Activated naive CD8-positive, alpha-beta T cell (primary cell): ENCODE measurements around the gene CENPS.

Experiments used
- H3K27ac Mint-ChIP-seq: one replicate; pipeline ENCODE4 v1.8.0; 2021; ENCODE audit warnings: mixed read lengths
- H3K27me3 Mint-ChIP-seq: one replicate; pipeline ENCODE4 v1.8.0; 2021; ENCODE audit warnings: mixed read lengths
- H3K36me3 Mint-ChIP-seq: one replicate; pipeline ENCODE4 v1.8.0; 2021; ENCODE audit warnings: mixed read lengths
- H3K4me1 Mint-ChIP-seq: one replicate; pipeline ENCODE4 v1.8.0; 2021; ENCODE audit warnings: low read depth, mixed read lengths
- H3K4me3 Mint-ChIP-seq: one replicate; pipeline ENCODE4 v1.8.0; 2021; ENCODE audit warnings: mild to moderate bottlenecking, mixed read lengths
- H3K9me3 Mint-ChIP-seq: one replicate; pipeline ENCODE4 v1.8.0; 2021; ENCODE audit warnings: low read depth, mixed read lengths

Gene CENPS

GRCh38 chr1:10484521-10484920 lies 54.3 kb downstream of the CENPS start:
- Mint-ChIP-seq H3K4me3 (no peak overlapping the region), H3K27me3 (no peaks in the 10 kb centered on the region), H3K27ac (no peak overlapping the region), H3K9me3 (no peaks in the 10 kb centered on the region), H3K4me1 (peaks cover 10% of the 10 kb centered on the region), H3K36me3 (no peaks in the 10 kb centered on the region)

DNA sequence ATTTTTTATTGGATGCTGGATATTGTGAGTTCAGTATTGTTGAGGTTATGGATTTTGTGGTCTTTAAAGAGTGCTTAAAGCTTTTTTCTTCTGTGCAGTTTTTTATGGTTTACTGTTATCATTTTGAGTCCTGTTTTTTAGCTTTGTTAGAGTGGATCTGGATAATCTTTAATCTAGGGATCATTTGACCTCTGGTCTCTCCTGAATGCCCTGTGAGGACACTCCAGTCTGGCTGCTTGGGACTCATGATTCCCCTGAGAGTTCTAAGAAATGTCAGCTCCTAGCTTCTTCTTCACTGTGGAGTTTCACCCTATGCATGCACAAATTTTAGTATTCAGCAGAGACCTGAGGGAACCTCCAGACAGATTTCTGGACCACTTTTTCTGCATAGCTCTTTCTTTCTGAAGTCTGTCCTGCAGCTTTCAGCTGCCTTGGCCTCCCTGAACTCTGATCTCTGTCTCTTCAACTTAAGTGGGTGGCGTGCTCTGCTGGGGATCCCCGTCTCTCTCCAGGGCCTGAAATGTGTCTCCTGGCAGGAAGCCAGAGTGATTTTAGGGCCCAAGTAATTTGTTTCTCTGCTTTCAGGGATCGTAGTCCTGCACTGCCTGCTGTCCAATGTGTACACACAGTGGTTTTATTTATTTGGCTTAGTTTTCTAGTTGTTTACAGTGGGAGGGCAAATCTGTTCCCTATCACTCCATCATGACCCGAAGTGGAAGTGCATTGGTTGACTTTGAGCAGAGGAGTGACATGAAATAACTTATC lies 59.2 kb downstream of the CENPS start:
- no peak overlapping the region for H3K27ac Mint-ChIP-seq
- no peaks in the 10 kb centered on the region for H3K36me3 Mint-ChIP-seq
- H3K4me1 Mint-ChIP-seq, result peaks cover 10% of the 10 kb centered on the region
- no peak overlapping the region for H3K4me3 Mint-ChIP-seq
- H3K9me3 Mint-ChIP-seq, result no peaks in the 10 kb centered on the region
- H3K27me3 Mint-ChIP-seq, result no peaks in the 10 kb centered on the region

GRCh38 chr1:10490286-10490970 lies 60.2 kb downstream of the CENPS start:
- H3K27ac Mint-ChIP-seq, result no peak overlapping the region
- H3K4me1 Mint-ChIP-seq, result peaks cover 17% of the 10 kb centered on the region
- H3K9me3 Mint-ChIP-seq, result no peaks in the 10 kb centered on the region
- H3K4me3 Mint-ChIP-seq, result no peak overlapping the region
- no peaks in the 10 kb centered on the region for H3K27me3 Mint-ChIP-seq
- no peaks in the 10 kb centered on the region for H3K36me3 Mint-ChIP-seq
